ENCODE data around the gene ADGRG6.
"Not testable (repeated sequence)": the region's sequence is repeated elsewhere in the genome, so short reads cannot be mapped to it uniquely, and the experiment has no call there.

The ADGRG6 gene

GRCh38 chr6:142322504-142323198 is 20.8 kb downstream of the ADGRG6 start:
- no peak for DNase-seq

DNA sequence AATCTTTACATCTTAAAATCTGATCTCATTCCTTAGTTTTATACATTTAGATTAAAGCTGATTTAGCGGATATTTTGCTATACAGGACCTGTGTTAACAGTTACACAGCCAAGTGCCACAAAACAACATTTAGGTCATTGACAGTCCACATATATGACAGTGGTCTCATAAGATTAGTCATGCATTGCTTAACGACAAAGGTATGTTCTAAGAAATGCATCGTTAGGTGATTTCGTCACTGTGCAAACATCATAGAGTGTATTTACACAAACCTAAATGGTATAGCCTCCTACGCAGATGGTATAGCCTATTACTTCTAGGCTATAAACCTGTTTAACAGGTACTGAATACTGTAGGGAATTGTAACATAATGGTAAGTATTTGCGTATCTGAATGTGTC is 21.6 kb downstream of the ADGRG6 start:
- no peak for DNase-seq

GRCh38 chr6:142324111-142324510 is 22.3 kb downstream of the ADGRG6 start:
- DNase-seq = no peak

- no peak for DNase-seq
Measured at GRCh38 chr6:142325111-142325510, 23.3 kb downstream of the ADGRG6 start.

GRCh38 chr6:142326540-142326939 is 24.7 kb downstream of the ADGRG6 start:
- no peak for DNase-seq

- DNase-seq = no peak
Measured at GRCh38 chr6:142328070-142328469, 26.3 kb downstream of the ADGRG6 start.

DNA sequence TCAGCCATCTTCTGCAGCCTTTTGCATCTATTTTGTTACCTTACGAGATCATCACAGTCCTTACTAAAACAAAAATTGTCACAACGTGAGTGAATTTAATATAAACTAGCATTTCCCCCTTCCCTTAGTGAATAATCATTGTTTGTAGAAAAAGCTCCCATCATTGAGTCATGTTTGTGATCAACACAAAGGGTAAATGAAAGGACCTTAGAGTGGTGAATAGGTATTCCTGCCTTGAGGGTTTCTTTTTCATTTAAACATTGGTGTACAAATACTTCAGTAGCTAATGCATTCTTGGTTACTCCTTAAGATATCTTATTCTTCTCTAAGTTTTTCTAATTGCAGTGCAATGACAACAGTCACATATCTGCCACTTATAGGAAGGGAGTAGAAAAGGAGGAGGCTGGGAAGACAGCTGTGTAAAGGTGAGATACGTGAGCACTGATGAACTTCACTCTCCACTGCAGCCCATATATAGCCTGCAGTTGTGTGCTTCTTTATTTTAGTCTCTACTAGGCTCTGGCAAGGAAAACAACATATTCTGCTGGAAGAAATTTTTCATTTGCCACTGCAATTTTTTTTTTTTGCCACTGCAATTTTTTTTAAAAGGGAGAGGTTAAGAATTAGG is 27.8 kb downstream of the ADGRG6 start:
- DNase-seq = no peak

DNA sequence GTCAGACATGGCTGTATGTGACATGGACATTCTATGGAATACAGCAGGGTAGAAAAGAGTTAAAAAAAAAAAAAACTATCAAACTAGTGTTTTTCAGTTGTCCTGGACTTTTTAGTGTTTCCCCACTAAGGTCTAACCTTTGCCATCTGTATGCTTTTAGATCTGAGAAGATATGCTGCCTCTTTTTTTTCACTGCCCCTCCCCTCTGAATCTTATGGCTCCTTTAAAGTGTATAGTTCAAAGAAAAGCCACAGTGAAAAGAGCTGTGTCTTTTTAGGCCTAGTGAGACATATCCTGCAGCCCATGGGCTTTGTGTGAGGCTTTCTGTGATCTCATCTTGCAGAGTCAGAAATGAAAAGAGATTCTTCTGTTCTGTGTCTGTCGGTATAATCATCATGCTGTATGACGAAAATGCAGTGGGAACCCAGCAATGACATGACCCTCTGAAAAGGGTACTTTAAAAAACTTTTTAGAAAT is 29.3 kb downstream of the ADGRG6 start:
- DNase-seq = no peak

- no peak for DNase-seq
Measured at GRCh38 chr6:142331601-142332000, 29.8 kb downstream of the ADGRG6 start.

DNA sequence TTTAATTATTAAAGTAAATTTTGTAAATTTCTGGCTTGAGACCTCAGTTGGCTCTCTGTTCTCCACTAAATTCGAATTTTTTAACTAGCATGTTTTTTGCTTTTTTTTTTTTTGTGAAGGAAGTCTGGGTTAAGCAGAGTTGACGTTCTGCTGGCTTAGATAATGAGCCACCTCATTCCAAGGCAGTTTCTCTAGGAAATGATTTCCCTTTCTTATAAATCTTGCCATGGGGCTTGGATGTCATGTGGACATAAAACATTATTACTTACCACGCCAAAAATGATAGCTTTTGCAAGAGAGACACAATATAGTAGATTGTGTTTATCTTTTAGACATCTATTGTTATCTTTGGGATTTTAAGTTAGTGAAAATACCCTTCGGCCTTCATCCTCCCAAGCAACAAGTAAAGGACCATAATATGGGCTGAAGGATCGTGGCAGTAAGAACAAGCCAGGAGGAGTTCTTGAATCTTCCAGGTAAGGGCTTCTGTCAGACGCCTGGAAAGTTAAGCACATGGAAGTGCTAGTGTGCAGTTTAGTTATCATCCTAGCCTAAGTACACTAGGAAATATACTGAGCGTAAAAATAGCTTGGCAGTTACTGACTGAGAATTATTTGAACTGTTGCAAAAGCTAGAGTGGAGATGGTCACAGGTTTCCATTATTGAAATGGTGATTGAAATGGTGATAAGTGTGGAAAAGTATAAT is 30.7 kb downstream of the ADGRG6 start:
- no peak for DNase-seq

DNA sequence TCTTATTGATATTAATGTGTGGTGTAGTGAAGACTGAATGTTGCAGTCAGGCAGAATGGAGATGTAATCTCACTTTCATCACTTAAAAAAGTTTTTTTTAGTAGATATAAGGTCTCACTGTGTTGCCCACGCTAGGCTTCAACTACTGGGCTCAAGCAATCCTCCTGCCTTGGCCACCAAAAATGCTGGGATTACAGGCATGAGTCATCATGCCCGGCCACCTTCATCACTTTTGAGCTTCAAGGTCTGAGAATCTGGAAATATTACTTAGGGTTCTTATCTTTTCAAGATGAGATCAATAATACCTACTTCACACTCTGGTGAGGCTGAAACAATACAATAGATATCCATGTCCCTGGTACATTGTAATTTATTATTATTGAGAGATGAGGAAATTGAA is 31.6 kb downstream of the ADGRG6 start:
- DNase-seq = no peak

DNA sequence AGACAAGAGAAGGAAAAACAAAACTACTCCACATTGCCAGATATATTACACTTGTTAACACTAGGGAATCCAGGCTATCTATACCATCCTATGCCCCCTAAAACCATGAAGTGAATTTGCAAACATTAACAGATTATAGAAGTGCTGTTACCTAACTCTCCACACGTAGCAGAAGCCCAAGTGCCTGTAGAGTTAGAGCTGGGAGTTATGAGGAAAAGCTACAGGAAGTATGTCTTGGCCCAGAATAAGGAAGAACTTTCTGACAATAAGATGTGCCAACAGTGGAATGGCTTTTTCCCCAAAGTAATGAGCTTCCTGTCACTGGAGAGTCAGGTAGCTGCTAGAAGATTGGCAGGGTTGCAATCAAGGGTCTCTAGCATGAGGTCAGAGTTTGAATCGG is 32.5 kb downstream of the ADGRG6 start:
- no peak for DNase-seq

GRCh38 chr6:142335415-142335814 is 33.6 kb downstream of the ADGRG6 start:
- no peak for DNase-seq

DNA sequence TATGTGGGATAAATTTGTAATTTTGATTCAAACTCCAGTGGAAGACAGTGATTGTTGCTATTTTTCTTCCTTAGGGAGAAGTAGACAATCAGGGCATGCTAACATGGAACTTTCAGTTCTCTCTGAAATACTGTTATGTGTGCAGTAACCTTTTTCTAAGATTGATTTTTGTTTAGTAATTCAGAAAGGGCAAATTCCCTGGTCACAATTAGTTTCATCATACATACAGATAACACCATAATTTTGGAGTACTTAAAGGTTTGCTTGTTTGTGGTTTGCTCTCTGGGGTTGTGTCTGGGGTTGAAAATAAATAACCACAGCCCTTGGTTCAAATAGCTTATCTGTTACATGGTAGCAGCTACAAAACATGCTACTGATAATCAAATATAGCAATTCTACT is 34.4 kb downstream of the ADGRG6 start:
- DNase-seq = no peak

DNA sequence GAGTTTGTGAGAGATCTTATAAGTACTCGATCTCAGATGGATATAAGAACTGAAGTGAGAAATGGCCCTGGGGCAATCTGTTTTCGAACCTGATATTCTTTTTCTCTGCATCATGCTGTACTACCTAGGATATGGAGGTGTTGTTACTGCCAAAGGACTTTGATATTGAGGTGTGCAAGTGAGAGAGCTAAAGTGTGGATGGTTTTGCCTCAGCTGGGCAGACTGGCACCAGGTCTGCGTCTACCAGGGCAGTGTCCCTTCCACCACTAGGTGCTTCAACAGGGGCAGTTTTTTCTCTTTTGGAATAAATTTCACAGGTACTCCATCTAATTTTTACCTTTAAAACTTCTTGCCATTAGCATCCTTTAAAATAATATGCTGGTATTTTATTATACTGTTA is 35.0 kb downstream of the ADGRG6 start:
- no peak for DNase-seq

- DNase-seq = no peak
Measured at GRCh38 chr6:142339113-142339512, 37.3 kb downstream of the ADGRG6 start.

- no peak for DNase-seq
Measured at GRCh38 chr6:142339968-142340658, 38.3 kb downstream of the ADGRG6 start.

GRCh38 chr6:142341855-142342330 is 40.1 kb downstream of the ADGRG6 start:
- no peak for DNase-seq

- DNase-seq = no peak
Measured at GRCh38 chr6:142342986-142343385, 41.2 kb downstream of the ADGRG6 start.

DNA sequence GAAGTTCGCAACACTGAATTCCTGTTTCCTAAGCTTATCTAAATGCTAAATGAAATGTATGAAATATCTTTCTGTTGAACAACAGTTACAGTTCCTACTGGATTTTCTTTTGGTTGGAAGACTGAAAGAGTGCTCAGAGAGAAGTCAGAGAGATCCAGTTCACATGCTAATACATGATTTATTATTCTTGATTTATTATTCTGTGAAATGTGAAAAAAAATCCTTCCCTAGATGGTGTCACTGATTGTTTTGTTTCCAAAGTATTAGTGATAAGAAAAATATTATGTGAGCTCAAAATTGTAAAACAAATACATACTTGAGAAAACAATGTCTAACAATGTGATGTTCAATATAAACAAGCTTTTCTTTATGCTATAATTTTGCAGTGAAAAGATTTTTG is 42.1 kb downstream of the ADGRG6 start:
- DNase-seq = no peak

DNA sequence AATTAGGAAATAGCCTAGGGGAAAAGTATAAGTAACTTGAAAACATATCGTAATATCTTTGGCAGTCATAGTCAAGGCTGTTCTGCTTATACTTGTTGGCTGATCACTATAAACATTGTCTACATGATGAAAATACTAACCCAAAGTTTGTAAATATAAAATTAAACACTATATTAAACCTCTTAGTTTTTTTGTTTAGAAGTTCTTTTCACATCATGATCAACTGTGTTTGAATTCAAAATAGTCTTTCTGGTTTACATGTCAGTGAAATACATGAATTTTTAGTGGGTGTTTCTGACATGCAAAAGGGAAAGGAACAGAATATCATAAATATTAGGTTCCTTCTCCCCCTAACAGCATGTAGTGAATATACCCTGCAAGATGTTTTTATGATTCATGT is 43.5 kb downstream of the ADGRG6 start:
- DNase-seq = no peak

- DNase-seq = not testable (repeated sequence)
Measured at GRCh38 chr6:142346166-142346565, 44.4 kb downstream of the ADGRG6 start.

- DNase-seq = no peak
Measured at GRCh38 chr6:142349215-142349823, 47.5 kb downstream of the ADGRG6 start.

Measured in right hindlimb (tissue), 1 donor.